Measurements from ENCODE around the gene ENSA. TPM values are rescaled to one million over a fixed set of nuclear protein-coding genes. Genes with fewer than 3 reads are reported as not detected.

ENSA gene
- polyA plus RNA-seq, 5 donors, result 197 to 241 (median 224) TPM

Other genes with a start within 250 kb of the ENSA start
- 10 to 100 TPM; 21.9 to 35.0 (median 26.7) TPM for gene TARS2, start 142.2 kb downstream of the ENSA start, polyA plus RNA-seq (ENCODE audit: insufficient read depth in 1 of 5, insufficient read length in 5 of 5, low replicate concordance in 1 of 5)
- 1 to 10 TPM; 2.2 to 4.1 (median 3.2) TPM for gene ECM1, start 121.5 kb downstream of the ENSA start, polyA plus RNA-seq (ENCODE audit: insufficient read depth in 1 of 5, insufficient read length in 5 of 5, low replicate concordance in 1 of 5)
- under 1 TPM; 0.55 to 0.95 (median 0.76) TPM for gene FALEC, start 113.9 kb downstream of the ENSA start, polyA plus RNA-seq (ENCODE audit: insufficient read depth in 1 of 5, insufficient read length in 5 of 5, low replicate concordance in 1 of 5)
- 10 to 100 TPM; 12.4 to 24.2 (median 20.6) TPM for gene ADAMTSL4, start 80.2 kb downstream of the ENSA start, polyA plus RNA-seq (ENCODE audit: insufficient read depth in 1 of 5, insufficient read length in 5 of 5, low replicate concordance in 1 of 5)
- gene MCL1, start 50.0 kb downstream of the ENSA start, polyA plus RNA-seq (ENCODE audit: insufficient read depth in 1 of 5, insufficient read length in 5 of 5, low replicate concordance in 1 of 5), result 100 to 1,000 TPM; 118 to 196 (median 166) TPM
- gene GOLPH3L, start 67.5 kb upstream of the ENSA start, polyA plus RNA-seq (ENCODE audit: insufficient read depth in 1 of 5, insufficient read length in 5 of 5, low replicate concordance in 1 of 5), result 10 to 100 TPM; 30.4 to 42.0 (median 40.8) TPM
- under 1 TPM in 2 of 5 donors, not detected in 3; 0.10 TPM for gene HORMAD1, start 91.3 kb upstream of the ENSA start, polyA plus RNA-seq (ENCODE audit: insufficient read depth in 1 of 5, insufficient read length in 5 of 5, low replicate concordance in 1 of 5)
- 10 to 100 TPM; 22.2 to 30.5 (median 25.3) TPM for gene CTSS, start 136.2 kb upstream of the ENSA start, polyA plus RNA-seq (ENCODE audit: insufficient read depth in 1 of 5, insufficient read length in 5 of 5, low replicate concordance in 1 of 5)
- gene CTSK, start 178.6 kb upstream of the ENSA start, polyA plus RNA-seq (ENCODE audit: insufficient read depth in 1 of 5, insufficient read length in 5 of 5, low replicate concordance in 1 of 5), result 10 to 100 TPM; 27.4 to 49.2 (median 35.3) TPM
- 10 to 100 TPM; 62.5 to 88.0 (median 78.2) TPM for gene ARNT, start 247.0 kb upstream of the ENSA start, polyA plus RNA-seq (ENCODE audit: insufficient read depth in 1 of 5, insufficient read length in 5 of 5, low replicate concordance in 1 of 5)

Data from right lung (tissue), 5 donors.